Esophagus squamous epithelium (tissue), 4 donors: ENCODE measurements around the gene PREPL.

Experiments
- POLR2A ChIP-seq, 4 donors: fragments of 450-650 bp; IDR thresholded peaks; one replicate each; pipeline ENCODE4 v1.6.1; 2017; ENCODE audit warnings: antibody characterized with exemption in 4 of 4, mild to moderate bottlenecking in 4 of 4, moderate library complexity in 3 of 4
- TF ChIP-seq, protein P1 (sequence below), 6 experiments: fragments of 450-650 bp in 4 of 6; fragments of 200-600 bp in 2 of 6; sonication (generic) in 2 of 6; IDR thresholded peaks; one replicate each; pipeline ENCODE4 v1.5.1; 2016 to 2019; ENCODE audit warnings: antibody characterized with exemption in 6 of 6, mild to moderate bottlenecking in 4 of 6, moderate library complexity in 4 of 6

- TF ChIP-seq POLR2A (IDR thresholded peaks at IDR 0.05) = no peak
- TF ChIP-seq, protein P1, sequence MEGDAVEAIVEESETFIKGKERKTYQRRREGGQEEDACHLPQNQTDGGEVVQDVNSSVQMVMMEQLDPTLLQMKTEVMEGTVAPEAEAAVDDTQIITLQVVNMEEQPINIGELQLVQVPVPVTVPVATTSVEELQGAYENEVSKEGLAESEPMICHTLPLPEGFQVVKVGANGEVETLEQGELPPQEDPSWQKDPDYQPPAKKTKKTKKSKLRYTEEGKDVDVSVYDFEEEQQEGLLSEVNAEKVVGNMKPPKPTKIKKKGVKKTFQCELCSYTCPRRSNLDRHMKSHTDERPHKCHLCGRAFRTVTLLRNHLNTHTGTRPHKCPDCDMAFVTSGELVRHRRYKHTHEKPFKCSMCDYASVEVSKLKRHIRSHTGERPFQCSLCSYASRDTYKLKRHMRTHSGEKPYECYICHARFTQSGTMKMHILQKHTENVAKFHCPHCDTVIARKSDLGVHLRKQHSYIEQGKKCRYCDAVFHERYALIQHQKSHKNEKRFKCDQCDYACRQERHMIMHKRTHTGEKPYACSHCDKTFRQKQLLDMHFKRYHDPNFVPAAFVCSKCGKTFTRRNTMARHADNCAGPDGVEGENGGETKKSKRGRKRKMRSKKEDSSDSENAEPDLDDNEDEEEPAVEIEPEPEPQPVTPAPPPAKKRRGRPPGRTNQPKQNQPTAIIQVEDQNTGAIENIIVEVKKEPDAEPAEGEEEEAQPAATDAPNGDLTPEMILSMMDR (IDR thresholded peaks at IDR 0.05) = peak in 4 of 6 experiments; percentile 43 to 58 (median 46)
Observed at GRCh38 chr2:44392338-44392943, 31.1 kb upstream of the PREPL start.
